CD4-positive, alpha-beta T cell (primary cell): Measurements from ENCODE around the gene SALL1. TPM values are rescaled to one million over a fixed set of nuclear protein-coding genes. Genes with fewer than 3 reads are reported as not detected.

Source experiments
- ATAC-seq: fragments of 200-7000 bp; cut with Tn5 transposase; one replicate; pipeline ENCODE4 v1.10.0; 2022; ENCODE audit warnings: mild to moderate bottlenecking; ENCODE audit not compliant: poor library complexity
- CTCF ChIA-PET: fragments of 350-600 bp; sonication (Branson Sonifier 250); formaldehyde crosslinking; loops from one replicate; lab custom pipeline; 2021; ENCODE audit warnings: antibody characterized with exemption, inconsistent platforms; lab: Charles Lee
- POLR2A ChIA-PET: fragments of 350-600 bp; sonication (Branson Sonifier 250); formaldehyde crosslinking; loops from one replicate; lab custom pipeline; 2021; ENCODE audit warnings: antibody characterized with exemption, inconsistent platforms; lab: Charles Lee
- DNase-seq, 14 experiments: peaks; one replicate each; pipeline ENCODE4 v3.0.0-alpha.2; 2013 to 2020; ENCODE audit warnings: mixed read lengths in 2 of 14
- H3K27ac ChIP-seq, 2 donors: one replicate each; pipeline versions ENCODE4 v1.5.1 to v1.7.0; 2013; ENCODE audit warnings: low read length in 2 of 2, low read depth in 1 of 2, mild to moderate bottlenecking in 1 of 2
- H3K27me3 ChIP-seq, 2 experiments: 1 replicate in 1 of 2; 2 replicates in 1 of 2; pipeline versions ENCODE4 v1.6.1 to v1.7.0; 2013; ENCODE audit warnings: low read length in 2 of 2, control low read depth in 1 of 2, mild to moderate bottlenecking in 1 of 2, moderate library complexity in 1 of 2; ENCODE audit not compliant: insufficient read depth in 2 of 2, control insufficient read depth in 1 of 2
- H3K36me3 ChIP-seq: one replicate; pipeline ENCODE4 v1.6.1; 2013; ENCODE audit warnings: low read length, control low read depth; ENCODE audit not compliant: insufficient read depth
- H3K4me1 ChIP-seq: one replicate; pipeline ENCODE4 v1.6.1; 2013; ENCODE audit warnings: low read length, control low read depth; ENCODE audit not compliant: insufficient read depth
- H3K4me3 ChIP-seq: one replicate; pipeline ENCODE4 v1.5.1; 2013; ENCODE audit warnings: mild to moderate bottlenecking, low read length, moderate library complexity
- H3K9me3 ChIP-seq, 2 experiments: 1 replicate in 1 of 2; 2 replicates in 1 of 2; pipeline versions ENCODE4 v1.6.1 to v1.7.0; 2013; ENCODE audit warnings: low read length in 2 of 2, mild to moderate bottlenecking in 2 of 2, control low read depth in 1 of 2, moderate library complexity in 1 of 2; ENCODE audit not compliant: control insufficient read depth in 1 of 2, insufficient read depth in 1 of 2
- H3K27ac Mint-ChIP-seq: one replicate; pipeline ENCODE4 v1.8.0; 2020; ENCODE audit warnings: mixed read lengths
- H3K27me3 Mint-ChIP-seq: one replicate; pipeline ENCODE4 v1.8.0; 2021; ENCODE audit warnings: mixed read lengths
- H3K36me3 Mint-ChIP-seq: one replicate; pipeline ENCODE4 v1.8.0; 2021; ENCODE audit warnings: low read depth, mixed read lengths
- H3K4me1 Mint-ChIP-seq: one replicate; pipeline ENCODE4 v1.8.0; 2021; ENCODE audit warnings: low read depth, mixed read lengths
- H3K4me3 Mint-ChIP-seq: one replicate; pipeline ENCODE4 v1.8.0; 2020; ENCODE audit warnings: mild to moderate bottlenecking, mixed read lengths
- H3K9me3 Mint-ChIP-seq: one replicate; pipeline ENCODE4 v1.8.0; 2020; ENCODE audit warnings: mixed read lengths
- intact Hi-C, 2 experiments: fragments of 100-400 bp; cut with DNase I in 1 of 2; cut with micrococcal nuclease in 1 of 2; formaldehyde crosslinking; loops; one replicate each; pipeline versions ENCODE4 v1.15.1 to v1.9.0; 2023 to 2025; cut with DNase I, micrococcal nuclease
- total RNA-seq, 174 experiments: library from RNA in 2 of 174; stranded (reverse) in 2 of 174; gene quantifications; one replicate each; pipeline ENCODE4 v1.2.3 and lab custom pipeline; 2021 to 2026
- TF ChIP-seq, protein P1 (sequence below): fragments of 200-600 bp; IDR thresholded peaks from one replicate; pipeline ENCODE4 v1.8.0; 2022; ENCODE audit warnings: antibody characterized with exemption, mild to moderate bottlenecking

The SALL1 gene
- total RNA-seq, 2 experiments from 2014 or later = not detected

DNA sequence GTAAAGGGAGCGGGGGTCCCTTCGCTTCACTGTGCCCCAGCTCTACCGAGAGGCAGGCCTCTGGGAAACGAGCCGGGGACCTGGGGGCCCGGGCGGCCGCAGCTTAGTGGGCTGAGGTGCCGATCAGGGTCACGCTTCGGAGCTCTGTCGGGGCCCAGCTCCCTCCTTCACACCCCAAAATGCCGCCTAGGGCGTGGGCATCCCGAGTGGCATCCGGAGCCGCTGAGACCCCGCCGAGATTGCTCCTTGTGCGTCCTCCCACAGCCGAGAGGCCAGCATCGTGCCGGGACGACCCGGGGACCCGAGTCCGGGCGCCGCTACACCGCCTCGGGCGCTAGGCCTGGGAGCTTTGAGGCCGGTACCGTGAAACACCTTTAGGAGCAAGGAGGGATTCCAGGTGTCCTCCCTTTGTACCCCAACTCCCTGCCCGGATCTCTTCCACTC, 1.3 kb downstream of the SALL1 start:
- H3K27ac ChIP-seq = no peak overlapping the region
- H3K4me1 ChIP-seq = peaks cover 2% of the 10 kb centered on the region
- H3K9me3 ChIP-seq = peaks cover 0 to 46% of the 10 kb centered on the region in 2 experiments
- peaks cover 39 to 80% of the 10 kb centered on the region in 2 experiments for H3K27me3 ChIP-seq
- Mint-ChIP-seq H3K4me3 (no peak overlapping the region), H3K4me1 (peaks cover 19% of the 10 kb centered on the region), H3K36me3 (no peaks in the 10 kb centered on the region), H3K27me3 (peaks cover 65% of the 10 kb centered on the region), H3K9me3 (no peaks in the 10 kb centered on the region), H3K27ac (no peak overlapping the region)
- no peaks in the 10 kb centered on the region for H3K36me3 ChIP-seq
- ATAC-seq = no peak
- intact Hi-C loops = no loop called here
- H3K4me3 ChIP-seq = no peak overlapping the region
- TF ChIP-seq, protein P1, sequence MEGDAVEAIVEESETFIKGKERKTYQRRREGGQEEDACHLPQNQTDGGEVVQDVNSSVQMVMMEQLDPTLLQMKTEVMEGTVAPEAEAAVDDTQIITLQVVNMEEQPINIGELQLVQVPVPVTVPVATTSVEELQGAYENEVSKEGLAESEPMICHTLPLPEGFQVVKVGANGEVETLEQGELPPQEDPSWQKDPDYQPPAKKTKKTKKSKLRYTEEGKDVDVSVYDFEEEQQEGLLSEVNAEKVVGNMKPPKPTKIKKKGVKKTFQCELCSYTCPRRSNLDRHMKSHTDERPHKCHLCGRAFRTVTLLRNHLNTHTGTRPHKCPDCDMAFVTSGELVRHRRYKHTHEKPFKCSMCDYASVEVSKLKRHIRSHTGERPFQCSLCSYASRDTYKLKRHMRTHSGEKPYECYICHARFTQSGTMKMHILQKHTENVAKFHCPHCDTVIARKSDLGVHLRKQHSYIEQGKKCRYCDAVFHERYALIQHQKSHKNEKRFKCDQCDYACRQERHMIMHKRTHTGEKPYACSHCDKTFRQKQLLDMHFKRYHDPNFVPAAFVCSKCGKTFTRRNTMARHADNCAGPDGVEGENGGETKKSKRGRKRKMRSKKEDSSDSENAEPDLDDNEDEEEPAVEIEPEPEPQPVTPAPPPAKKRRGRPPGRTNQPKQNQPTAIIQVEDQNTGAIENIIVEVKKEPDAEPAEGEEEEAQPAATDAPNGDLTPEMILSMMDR = no peak
- ChIA-PET POLR2A (no interaction called here), CTCF (no interaction called here)
- no peak for DNase-seq

- Histone ChIP-seq H3K27me3 (peaks cover 34 to 75% of the 10 kb centered on the region in 2 experiments), H3K27ac (no peak overlapping the region), H3K9me3 (peaks cover 0 to 41% of the 10 kb centered on the region in 2 experiments), H3K4me1 (peaks cover 2% of the 10 kb centered on the region), H3K4me3 (no peak overlapping the region), H3K36me3 (no peaks in the 10 kb centered on the region)
- Mint-ChIP-seq H3K27me3 (peaks cover 64% of the 10 kb centered on the region), H3K36me3 (no peaks in the 10 kb centered on the region), H3K9me3 (no peaks in the 10 kb centered on the region), H3K4me3 (no peak overlapping the region), H3K27ac (no peak overlapping the region), H3K4me1 (peaks cover 19% of the 10 kb centered on the region)
- POLR2A ChIA-PET = no interaction called here
- DNase-seq = no peak
- TF ChIP-seq, protein P1 = no peak
- CTCF ChIA-PET = no interaction called here
- no peak for ATAC-seq
- intact Hi-C loops = no loop called here
These were observed 1.8 kb downstream of the SALL1 start for GRCh38 chr16:51149251-51149661.

DNA sequence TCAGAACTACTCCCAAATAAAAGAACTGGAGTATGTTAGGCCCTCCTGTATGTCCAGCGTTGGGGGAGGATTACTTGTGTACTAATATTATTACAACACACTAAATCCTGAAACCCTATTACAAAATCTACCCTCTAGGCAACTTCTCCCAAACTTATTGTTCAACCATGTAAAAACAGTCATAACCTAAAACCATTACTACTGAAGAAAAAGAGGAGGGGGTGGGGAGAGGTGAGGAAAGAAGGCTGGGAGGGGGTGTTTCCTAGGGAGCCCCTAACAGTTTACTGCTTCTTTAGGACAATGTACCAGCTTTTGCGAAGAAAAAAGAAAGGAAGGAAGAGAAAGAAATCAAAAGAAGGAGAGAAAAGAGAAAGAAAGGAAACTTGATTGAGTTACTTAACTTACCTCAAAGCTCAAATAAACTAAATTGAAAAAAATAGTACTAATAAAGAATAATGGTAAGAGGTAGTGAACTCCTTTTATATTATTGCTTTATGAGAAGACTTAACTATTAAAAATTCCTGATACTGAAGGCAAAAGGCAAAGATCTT, 2.3 kb downstream of the SALL1 start:
- no peaks in the 10 kb centered on the region for H3K9me3 Mint-ChIP-seq
- intact Hi-C loops = no loop called here
- CTCF ChIA-PET = no interaction called here
- no peak overlapping the region for H3K27ac Mint-ChIP-seq
- Histone ChIP-seq H3K9me3 (peaks cover 0 to 38% of the 10 kb centered on the region in 2 experiments), H3K27ac (no peak overlapping the region), H3K4me1 (peaks cover 2% of the 10 kb centered on the region), H3K4me3 (no peak overlapping the region), H3K36me3 (no peaks in the 10 kb centered on the region), H3K27me3 (peaks cover 32 to 70% of the 10 kb centered on the region in 2 experiments)
- no peak for DNase-seq
- peaks cover 63% of the 10 kb centered on the region for H3K27me3 Mint-ChIP-seq
- POLR2A ChIA-PET = no interaction called here
- no peak overlapping the region for H3K4me3 Mint-ChIP-seq
- TF ChIP-seq, protein P1 = no peak
- H3K4me1 Mint-ChIP-seq = peaks cover 17% of the 10 kb centered on the region
- no peaks in the 10 kb centered on the region for H3K36me3 Mint-ChIP-seq
- no peak for ATAC-seq
